AG10803 (cell line): Measurements from ENCODE around the gene SSTR3.
A peak's percentile ranks its signal among the peaks of the same experiment; 100 is the strongest.
"Not testable (repeated sequence)": the region's sequence is repeated elsewhere in the genome, so short reads cannot be mapped to it uniquely, and the experiment has no call there.

Experiments
- DNase-seq: peaks from one replicate; pipeline ENCODE4 v3.0.0; 2010; ENCODE audit warnings: low read depth
- H3K4me3 ChIP-seq: 2 replicates; pipeline ENCODE4 v1.5.1; 2011; ENCODE audit warnings: mild to moderate bottlenecking, low read length, control low read depth
- TF ChIP-seq, protein P1 (sequence below): conservative IDR thresholded peaks from 2 replicates; pipeline ENCODE4 v1.5.1; 2011; ENCODE audit warnings: mild to moderate bottlenecking, low read length, control low read depth, inconsistent platforms

Gene SSTR3

GRCh38 chr22:37174964-37175363 lies 37.3 kb downstream of the SSTR3 start:
- H3K4me3 ChIP-seq: no peak overlapping the region
- no peak for DNase-seq
- TF ChIP-seq, protein P1, sequence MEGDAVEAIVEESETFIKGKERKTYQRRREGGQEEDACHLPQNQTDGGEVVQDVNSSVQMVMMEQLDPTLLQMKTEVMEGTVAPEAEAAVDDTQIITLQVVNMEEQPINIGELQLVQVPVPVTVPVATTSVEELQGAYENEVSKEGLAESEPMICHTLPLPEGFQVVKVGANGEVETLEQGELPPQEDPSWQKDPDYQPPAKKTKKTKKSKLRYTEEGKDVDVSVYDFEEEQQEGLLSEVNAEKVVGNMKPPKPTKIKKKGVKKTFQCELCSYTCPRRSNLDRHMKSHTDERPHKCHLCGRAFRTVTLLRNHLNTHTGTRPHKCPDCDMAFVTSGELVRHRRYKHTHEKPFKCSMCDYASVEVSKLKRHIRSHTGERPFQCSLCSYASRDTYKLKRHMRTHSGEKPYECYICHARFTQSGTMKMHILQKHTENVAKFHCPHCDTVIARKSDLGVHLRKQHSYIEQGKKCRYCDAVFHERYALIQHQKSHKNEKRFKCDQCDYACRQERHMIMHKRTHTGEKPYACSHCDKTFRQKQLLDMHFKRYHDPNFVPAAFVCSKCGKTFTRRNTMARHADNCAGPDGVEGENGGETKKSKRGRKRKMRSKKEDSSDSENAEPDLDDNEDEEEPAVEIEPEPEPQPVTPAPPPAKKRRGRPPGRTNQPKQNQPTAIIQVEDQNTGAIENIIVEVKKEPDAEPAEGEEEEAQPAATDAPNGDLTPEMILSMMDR: no peak

DNA sequence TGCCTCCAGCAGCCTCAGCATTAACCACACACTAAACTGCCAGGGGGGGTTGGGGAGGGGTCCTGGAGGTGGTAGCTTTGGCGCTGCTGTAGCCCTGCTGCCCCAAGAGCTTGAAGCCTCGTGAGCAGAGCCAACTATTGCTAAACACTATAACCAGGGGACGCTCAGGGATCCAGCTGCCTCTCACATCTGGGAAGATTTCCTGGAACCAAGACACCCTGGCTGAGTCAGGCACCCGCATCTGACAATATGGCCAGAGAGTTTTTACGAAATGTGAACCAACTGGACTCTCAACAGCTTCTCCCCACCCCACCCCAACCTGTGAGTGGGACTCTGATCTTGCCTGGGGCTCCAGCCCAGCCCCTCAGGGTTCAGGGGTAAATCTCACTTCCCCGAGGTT lies 38.6 kb downstream of the SSTR3 start:
- H3K4me3 ChIP-seq: no peak overlapping the region
- peak; percentile 89 for DNase-seq
- TF ChIP-seq, protein P1: no peak

DNA sequence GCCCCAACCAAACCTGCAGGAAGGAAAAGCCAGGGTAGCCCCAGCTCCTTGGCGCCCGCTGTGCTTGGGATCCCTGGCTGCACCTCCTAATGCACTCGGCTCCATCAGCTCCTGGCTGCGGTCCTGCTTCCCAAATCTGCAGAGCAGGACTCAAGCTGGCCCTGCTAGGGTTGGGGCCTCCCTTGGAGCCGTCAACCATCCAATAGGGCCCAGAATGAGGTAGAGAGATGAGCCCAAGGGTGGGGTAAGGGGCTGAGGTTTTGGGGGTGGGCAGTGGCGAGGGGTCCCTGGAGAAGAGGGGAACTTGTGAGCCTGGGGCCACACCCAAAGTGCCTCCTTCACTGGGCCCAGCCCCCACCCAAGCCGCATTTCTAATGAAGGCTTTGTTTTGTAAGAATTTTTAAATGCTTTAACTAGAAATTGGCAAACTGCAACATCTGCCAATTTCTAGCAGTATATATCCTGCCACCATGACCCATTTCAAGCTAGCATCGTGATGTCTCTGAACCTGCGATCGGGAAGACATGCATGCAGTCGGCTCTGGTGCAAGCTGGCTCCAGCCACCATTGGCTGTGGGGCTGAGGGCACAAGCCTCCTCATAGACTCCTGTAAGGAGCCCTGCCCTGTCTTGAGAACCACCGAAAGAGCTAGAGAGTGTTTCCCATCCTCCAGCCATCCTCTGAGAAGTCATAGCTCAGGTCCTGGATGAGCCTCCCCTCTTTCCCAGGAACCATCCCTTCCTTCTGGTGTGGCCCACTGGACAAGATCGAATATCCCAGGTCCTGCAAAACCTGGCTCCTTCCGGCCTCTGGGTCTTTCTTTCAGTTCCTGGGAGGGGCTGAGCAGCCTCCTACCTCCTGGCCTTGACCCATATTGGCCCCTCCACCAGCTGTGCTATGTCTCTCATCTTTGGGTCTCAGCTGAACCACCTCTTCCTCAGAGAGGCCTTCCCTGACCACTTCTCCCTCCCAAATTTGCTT lies 39.7 kb downstream of the SSTR3 start:
- no peak overlapping the region for H3K4me3 ChIP-seq
- DNase-seq: no peak
- TF ChIP-seq, protein P1: no peak

DNA sequence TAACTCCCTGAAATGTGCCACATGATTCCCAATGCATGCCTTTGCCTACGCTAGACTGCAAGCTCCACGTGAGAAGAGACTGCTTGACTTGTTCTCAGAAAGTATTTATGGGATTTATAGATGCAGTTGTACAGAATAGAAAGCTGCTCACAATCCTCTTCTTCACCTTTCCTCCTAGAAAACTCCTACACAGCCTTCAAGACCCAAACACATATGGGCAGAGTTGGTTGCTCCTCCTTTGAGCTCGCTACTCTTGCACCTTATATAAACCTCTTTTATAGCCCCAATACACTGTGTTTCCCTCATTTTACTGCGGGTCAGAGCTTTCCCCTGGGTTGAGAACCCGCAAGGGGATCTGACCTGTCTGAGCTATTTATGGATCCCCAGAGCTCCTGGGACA lies 40.6 kb downstream of the SSTR3 start:
- TF ChIP-seq, protein P1: no peak
- no peak overlapping the region for H3K4me3 ChIP-seq

GRCh38 chr22:37170689-37171405 lies 41.4 kb downstream of the SSTR3 start:
- not testable (repeated sequence) for H3K4me3 ChIP-seq
- peak; percentile 54 for DNase-seq

More for the DNA sequence above, 40.6 kb downstream of the SSTR3 start:
- DNase-seq: no peak

- TF ChIP-seq, protein P1: no peak
- DNase-seq: no peak
- no peak overlapping the region for H3K4me3 ChIP-seq
These were observed 42.2 kb downstream of the SSTR3 start for GRCh38 chr22:37169947-37170688.

GRCh38 chr22:37169406-37169805 lies 42.9 kb downstream of the SSTR3 start:
- no peak for DNase-seq
- no peak overlapping the region for H3K4me3 ChIP-seq
- TF ChIP-seq, protein P1: no peak
